Neural progenitor cell (in vitro differentiated cells): ENCODE data around the gene ZNF691. TPM values are rescaled to one million over a fixed set of nuclear protein-coding genes. Genes with fewer than 3 reads are reported as not detected.

ENCODE experiments used
- DNase-seq: peaks from one replicate; pipeline ENCODE4 v3.0.0-alpha.2; 2016; ENCODE audit warnings: low spot score
- H2AFZ ChIP-seq: fragments of 200-600 bp; sonication (generic); replicated peaks from 2 replicates; pipeline ENCODE4 v1.6.1; 2016; ENCODE audit warnings: antibody characterized with exemption
- H3F3A ChIP-seq: fragments of 200-600 bp; sonication (generic); 2 replicates; pipeline ENCODE4 v1.6.1; 2016; ENCODE audit warnings: antibody characterized with exemption, low read depth
- H3K27ac ChIP-seq: fragments of 200-600 bp; sonication (generic); 2 replicates; pipeline ENCODE4 v1.5.1; 2016; ENCODE audit warnings: mild to moderate bottlenecking
- H3K27me3 ChIP-seq: fragments of 200-600 bp; sonication (generic); 2 replicates; pipeline ENCODE4 v1.6.1; 2016; ENCODE audit warnings: mild to moderate bottlenecking, moderate library complexity
- H3K36me3 ChIP-seq: fragments of 200-600 bp; sonication (generic); 2 replicates; pipeline ENCODE4 v1.5.1; 2016
- H3K4me1 ChIP-seq: fragments of 200-600 bp; sonication (generic); 2 replicates; pipeline ENCODE4 v1.6.1; 2016; ENCODE audit warnings: mixed run types
- H3K4me2 ChIP-seq: fragments of 200-600 bp; sonication (generic); 2 replicates; pipeline ENCODE4 v1.6.1; 2016
- H3K4me3 ChIP-seq: fragments of 200-600 bp; sonication (generic); 2 replicates; pipeline ENCODE4 v1.5.1; 2016
- H3K79me2 ChIP-seq: fragments of 200-600 bp; sonication (generic); 2 replicates; pipeline ENCODE4 v1.6.1; 2016; ENCODE audit warnings: low read depth
- H3K9ac ChIP-seq: fragments of 200-600 bp; sonication (generic); 2 replicates; pipeline ENCODE4 v1.6.1; 2016
- H3K9me3 ChIP-seq: fragments of 200-600 bp; sonication (generic); 2 replicates; pipeline ENCODE4 v1.5.1; 2016; ENCODE audit warnings: low read depth
- H4K20me1 ChIP-seq: fragments of 200-600 bp; sonication (generic); 2 replicates; pipeline ENCODE4 v1.6.1; 2016; ENCODE audit warnings: low read depth
- H3K27ac Mint-ChIP-seq: 3 replicates; pipeline ENCODE4 v1.8.0; 2021; ENCODE audit warnings: mixed read lengths
- H3K27me3 Mint-ChIP-seq: 2 replicates; pipeline ENCODE4 v1.8.0; 2022; ENCODE audit warnings: low read depth, mild to moderate bottlenecking, inconsistent platforms, moderate library complexity, mixed read lengths; ENCODE audit not compliant: insufficient read depth
- H3K36me3 Mint-ChIP-seq: 3 replicates; pipeline ENCODE4 v1.8.0; 2021; ENCODE audit warnings: mixed read lengths
- H3K4me1 Mint-ChIP-seq: 3 replicates; pipeline ENCODE4 v1.8.0; 2021; ENCODE audit warnings: mixed read lengths
- H3K4me3 Mint-ChIP-seq: 3 replicates; pipeline ENCODE4 v1.8.0; 2021; ENCODE audit warnings: mild to moderate bottlenecking, moderate library complexity, mixed read lengths
- H3K9me3 Mint-ChIP-seq: 3 replicates; pipeline ENCODE4 v1.8.0; 2020; ENCODE audit warnings: mixed read lengths
- CTCF ChIP-seq: fragments of 200-600 bp; sonication (generic); IDR thresholded peaks from 2 replicates; pipeline ENCODE4 v1.5.1; 2017; ENCODE audit warnings: antibody characterized with exemption, mild to moderate bottlenecking
- EZH2 ChIP-seq: fragments of 200-600 bp; sonication (generic); IDR thresholded peaks from 2 replicates; pipeline ENCODE4 v1.6.1; 2017; ENCODE audit warnings: antibody characterized with exemption, mild to moderate bottlenecking, moderate library complexity
- EZH2phosphoT487 ChIP-seq: fragments of 200-600 bp; sonication (generic); IDR thresholded peaks from 2 replicates; pipeline ENCODE4 v1.6.1; 2017; ENCODE audit warnings: antibody characterized with exemption
- total RNA-seq: library from RNA; depleted of rRNA; stranded (reverse); fragments of >200 nt; gene quantifications from 2 replicates; pipeline ENCODE4 v1.2.3, GENCODE V29; 2015; ENCODE audit warnings: low replicate concordance

The ZNF691 gene
- total RNA-seq, 1 donor from 2014 or later, result 17.6 TPM

DNA sequence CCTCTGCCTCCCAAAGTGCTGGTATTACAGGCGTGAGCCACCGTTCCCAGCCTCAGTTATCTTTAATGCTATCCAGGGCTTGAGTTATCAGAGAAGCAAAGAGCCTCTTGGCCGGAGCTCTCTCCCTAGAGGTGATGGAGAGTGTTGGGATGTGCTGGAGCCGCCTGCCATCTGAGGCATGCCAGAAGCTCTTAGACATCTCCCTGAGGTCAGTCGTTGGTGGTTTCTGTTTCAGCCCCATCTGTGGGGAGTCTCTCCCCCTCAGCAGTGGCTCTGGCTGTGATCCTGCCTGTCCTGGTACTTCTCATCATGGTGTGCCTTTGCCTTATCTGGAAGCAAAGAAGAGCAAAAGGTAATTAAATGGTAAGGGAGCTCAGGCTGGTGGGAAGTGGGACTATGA, 11.6 kb upstream of the ZNF691 start:
- DNase-seq, result no peak
- no peaks in the 10 kb centered on the region for H3K27me3 ChIP-seq
- H3K4me1 ChIP-seq, result peaks cover 8% of the 10 kb centered on the region
- no peaks in the 10 kb centered on the region for H3K9me3 ChIP-seq
- H2AFZ ChIP-seq, result no peak overlapping the region
- TF ChIP-seq EZH2 (no peak), EZH2phosphoT487 (no peak), CTCF (no peak)
- H3K36me3 ChIP-seq, result no peaks in the 10 kb centered on the region
- H3K4me3 ChIP-seq, result no peak overlapping the region
- H3F3A ChIP-seq, result peaks cover 12% of the 10 kb centered on the region
- H3K4me2 ChIP-seq, result no peak overlapping the region
- peaks cover 3% of the 10 kb centered on the region for H3K36me3 Mint-ChIP-seq
- H3K4me3 Mint-ChIP-seq, result no peak overlapping the region
- peaks cover 3% of the 10 kb centered on the region for H3K9me3 Mint-ChIP-seq
- H3K27ac ChIP-seq, result no peak overlapping the region
- H4K20me1 ChIP-seq, result no peaks in the 10 kb centered on the region
- peaks cover 9% of the 10 kb centered on the region for H3K4me1 Mint-ChIP-seq
- peaks cover 9% of the 10 kb centered on the region for H3K27me3 Mint-ChIP-seq
- no peak overlapping the region for H3K9ac ChIP-seq
- H3K27ac Mint-ChIP-seq, result no peak overlapping the region
- H3K79me2 ChIP-seq, result no peaks in the 10 kb centered on the region

- Mint-ChIP-seq H3K4me1 (peaks cover 9% of the 10 kb centered on the region), H3K36me3 (peaks cover 3% of the 10 kb centered on the region), H3K27ac (no peak overlapping the region), H3K4me3 (no peak overlapping the region), H3K27me3 (peaks cover 9% of the 10 kb centered on the region), H3K9me3 (peaks cover 3% of the 10 kb centered on the region)
- Histone ChIP-seq H3K9ac (no peak overlapping the region), H3K4me1 (peaks cover 8% of the 10 kb centered on the region), H3K27me3 (no peaks in the 10 kb centered on the region), H3K4me2 (no peak overlapping the region), H3K9me3 (no peaks in the 10 kb centered on the region), H2AFZ (no peak overlapping the region), H3K36me3 (no peaks in the 10 kb centered on the region), H4K20me1 (no peaks in the 10 kb centered on the region), H3F3A (peaks cover 8% of the 10 kb centered on the region), H3K4me3 (no peak overlapping the region), H3K79me2 (no peaks in the 10 kb centered on the region), H3K27ac (no peak overlapping the region)
- DNase-seq, result no peak
- TF ChIP-seq EZH2phosphoT487, result no peak
- no peak for TF ChIP-seq CTCF
- no peak for TF ChIP-seq EZH2
Observed at GRCh38 chr1:42835422-42835821, 11.0 kb upstream of the ZNF691 start.

GRCh38 chr1:42837709-42838108, 8.7 kb upstream of the ZNF691 start:
- H3K4me3 ChIP-seq, result no peak overlapping the region
- H3K4me2 ChIP-seq, result no peak overlapping the region
- no peak overlapping the region for H3K9ac ChIP-seq
- Mint-ChIP-seq H3K27me3 (peaks cover 6% of the 10 kb centered on the region), H3K4me1 (peaks cover 2% of the 10 kb centered on the region), H3K9me3 (no peaks in the 10 kb centered on the region), H3K4me3 (no peak overlapping the region), H3K36me3 (peaks cover under 1% of the 10 kb centered on the region), H3K27ac (no peak overlapping the region)
- no peaks in the 10 kb centered on the region for H3K27me3 ChIP-seq
- H3K79me2 ChIP-seq, result no peaks in the 10 kb centered on the region
- H3K9me3 ChIP-seq, result no peaks in the 10 kb centered on the region
- no peaks in the 10 kb centered on the region for H3F3A ChIP-seq
- no peak overlapping the region for H2AFZ ChIP-seq
- TF ChIP-seq EZH2phosphoT487 (no peak), CTCF (no peak), EZH2 (no peak)
- H3K27ac ChIP-seq, result no peak overlapping the region
- H3K36me3 ChIP-seq, result no peaks in the 10 kb centered on the region
- H3K4me1 ChIP-seq, result no peaks in the 10 kb centered on the region
- no peak for DNase-seq
- no peaks in the 10 kb centered on the region for H4K20me1 ChIP-seq
